Mesothelial cell of epicardium (in vitro differentiated cells): Measurements from ENCODE around the gene ANAPC10. TPM values are rescaled to one million over a fixed set of nuclear protein-coding genes. Genes with fewer than 3 reads are reported as not detected.

Experiments used
- DNase-seq, 2 experiments: peaks; one replicate each; pipeline ENCODE4 v3.0.0; 2021; ENCODE audit warnings: low spot score in 2 of 2; ENCODE audit not compliant: unreplicated experiment in 2 of 2
- H3K27ac Mint-ChIP-seq: 2 replicates; pipeline ENCODE4 v1.8.0; 2021; ENCODE audit warnings: mixed read lengths
- H3K27me3 Mint-ChIP-seq: 2 replicates; pipeline ENCODE4 v1.8.0; 2021; ENCODE audit warnings: low read depth, mixed read lengths
- H3K36me3 Mint-ChIP-seq: 2 replicates; pipeline ENCODE4 v1.8.0; 2021; ENCODE audit warnings: mixed read lengths
- H3K4me1 Mint-ChIP-seq: 2 replicates; pipeline ENCODE4 v1.8.0; 2021; ENCODE audit warnings: mixed read lengths
- H3K4me3 Mint-ChIP-seq: 2 replicates; pipeline ENCODE4 v1.8.0; 2021; ENCODE audit warnings: mild to moderate bottlenecking, moderate library complexity, mixed read lengths
- H3K9me3 Mint-ChIP-seq: 2 replicates; pipeline ENCODE4 v1.8.0; 2021; ENCODE audit warnings: mixed read lengths
- total RNA-seq: library from RNA; stranded (reverse); gene quantifications from 3 replicates; pipeline ENCODE4 v1.2.1, GENCODE V29; 2021
- TF ChIP-seq, protein P1 (sequence below): fragments of 200-600 bp; sonication (generic); IDR thresholded peaks from one replicate; pipeline ENCODE4 v1.5.0; 2021; ENCODE audit warnings: antibody characterized with exemption; ENCODE audit not compliant: unreplicated experiment

ANAPC10 gene
- total RNA-seq, 1 donor from 2014 or later = 24.2 TPM

DNA sequence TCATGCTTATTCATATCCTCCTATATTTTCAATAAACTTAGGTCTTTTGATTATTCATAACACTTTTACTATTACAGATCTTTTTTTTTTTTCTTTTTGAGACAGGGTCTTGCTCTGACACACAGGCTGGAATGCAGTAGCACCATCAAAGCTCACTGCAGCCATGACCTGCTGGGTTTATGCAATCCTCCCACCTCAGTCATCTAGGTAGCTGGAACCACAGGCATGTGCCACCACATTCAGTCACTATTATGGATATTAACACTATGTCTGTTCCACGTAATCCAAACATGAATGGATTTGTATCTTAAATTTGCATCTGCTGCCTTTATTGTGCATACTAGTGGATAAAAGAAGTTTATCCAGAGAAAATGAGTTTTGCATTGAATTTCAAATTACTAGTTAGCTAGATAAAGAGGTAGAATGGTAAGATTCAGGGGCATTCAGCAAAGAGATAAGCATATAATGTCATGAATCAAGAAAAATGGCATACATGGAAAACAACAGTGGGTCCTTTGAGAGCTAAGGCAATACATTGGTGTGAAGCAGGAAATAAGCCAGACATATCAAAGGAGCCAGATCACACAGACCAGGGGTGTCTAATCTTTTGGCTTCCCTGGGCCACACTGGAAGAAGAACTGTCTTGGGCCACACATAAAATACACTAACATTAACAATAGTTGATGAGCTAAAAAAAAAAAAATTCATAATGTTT is 13.9 kb downstream of the ANAPC10 start:
- Mint-ChIP-seq H3K4me3 (no peak overlapping the region), H3K9me3 (peaks cover 4% of the 10 kb centered on the region), H3K27me3 (no peaks in the 10 kb centered on the region), H3K27ac (peak overlapping the region; percentile 7), H3K4me1 (peaks cover 3% of the 10 kb centered on the region), H3K36me3 (peaks cover 29% of the 10 kb centered on the region)
- DNase-seq = no peak
- TF ChIP-seq, protein P1, sequence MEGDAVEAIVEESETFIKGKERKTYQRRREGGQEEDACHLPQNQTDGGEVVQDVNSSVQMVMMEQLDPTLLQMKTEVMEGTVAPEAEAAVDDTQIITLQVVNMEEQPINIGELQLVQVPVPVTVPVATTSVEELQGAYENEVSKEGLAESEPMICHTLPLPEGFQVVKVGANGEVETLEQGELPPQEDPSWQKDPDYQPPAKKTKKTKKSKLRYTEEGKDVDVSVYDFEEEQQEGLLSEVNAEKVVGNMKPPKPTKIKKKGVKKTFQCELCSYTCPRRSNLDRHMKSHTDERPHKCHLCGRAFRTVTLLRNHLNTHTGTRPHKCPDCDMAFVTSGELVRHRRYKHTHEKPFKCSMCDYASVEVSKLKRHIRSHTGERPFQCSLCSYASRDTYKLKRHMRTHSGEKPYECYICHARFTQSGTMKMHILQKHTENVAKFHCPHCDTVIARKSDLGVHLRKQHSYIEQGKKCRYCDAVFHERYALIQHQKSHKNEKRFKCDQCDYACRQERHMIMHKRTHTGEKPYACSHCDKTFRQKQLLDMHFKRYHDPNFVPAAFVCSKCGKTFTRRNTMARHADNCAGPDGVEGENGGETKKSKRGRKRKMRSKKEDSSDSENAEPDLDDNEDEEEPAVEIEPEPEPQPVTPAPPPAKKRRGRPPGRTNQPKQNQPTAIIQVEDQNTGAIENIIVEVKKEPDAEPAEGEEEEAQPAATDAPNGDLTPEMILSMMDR = no peak

DNA sequence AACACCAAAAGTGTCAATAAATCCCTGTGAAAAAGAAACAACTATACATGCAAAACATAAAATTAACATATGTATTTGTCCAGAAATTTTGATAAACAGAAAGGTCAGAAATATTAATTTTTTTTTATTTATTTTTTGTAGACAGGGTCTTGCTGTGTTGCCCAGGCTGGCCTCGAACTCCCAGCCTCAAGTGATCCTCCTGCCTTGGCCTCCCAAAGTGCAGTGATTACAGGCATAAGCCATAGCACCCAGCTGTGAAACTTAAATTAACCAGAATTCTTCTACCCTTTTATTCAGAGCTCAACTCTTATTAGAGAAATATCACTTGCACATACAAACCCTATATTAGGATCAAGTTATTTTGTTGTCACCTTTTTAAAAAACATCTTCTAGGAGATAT is 16.2 kb downstream of the ANAPC10 start:
- Mint-ChIP-seq H3K36me3 (peaks cover 37% of the 10 kb centered on the region), H3K27me3 (no peaks in the 10 kb centered on the region), H3K4me1 (peaks cover 3% of the 10 kb centered on the region), H3K4me3 (no peak overlapping the region), H3K9me3 (peaks cover 23% of the 10 kb centered on the region), H3K27ac (no peak overlapping the region)
- DNase-seq = no peak
- TF ChIP-seq, protein P1 = no peak

DNA sequence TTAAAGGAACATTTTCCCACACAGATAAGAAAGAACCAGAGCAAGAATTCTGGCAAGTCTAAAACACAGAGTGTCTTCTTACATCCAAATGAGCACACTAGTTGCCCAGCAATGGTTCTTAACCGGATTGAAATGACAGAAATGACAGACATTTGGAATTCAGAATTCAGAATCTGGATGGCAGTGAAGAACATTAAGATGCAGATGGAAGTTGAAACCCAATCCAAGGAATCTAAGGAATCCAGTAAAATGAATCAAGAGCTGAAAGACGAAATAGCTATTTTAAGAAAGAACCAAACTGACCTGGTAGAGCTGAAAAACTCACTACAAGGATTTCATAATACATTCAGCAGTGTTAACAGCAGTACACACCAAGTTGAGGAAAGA is 21.5 kb downstream of the ANAPC10 start:
- TF ChIP-seq, protein P1 = no peak
- Mint-ChIP-seq H3K27me3 (no peaks in the 10 kb centered on the region), H3K9me3 (peaks cover 28% of the 10 kb centered on the region), H3K4me3 (no peak overlapping the region), H3K36me3 (peaks cover 46% of the 10 kb centered on the region), H3K4me1 (no peaks in the 10 kb centered on the region), H3K27ac (no peak overlapping the region)
- no peak for DNase-seq

DNA sequence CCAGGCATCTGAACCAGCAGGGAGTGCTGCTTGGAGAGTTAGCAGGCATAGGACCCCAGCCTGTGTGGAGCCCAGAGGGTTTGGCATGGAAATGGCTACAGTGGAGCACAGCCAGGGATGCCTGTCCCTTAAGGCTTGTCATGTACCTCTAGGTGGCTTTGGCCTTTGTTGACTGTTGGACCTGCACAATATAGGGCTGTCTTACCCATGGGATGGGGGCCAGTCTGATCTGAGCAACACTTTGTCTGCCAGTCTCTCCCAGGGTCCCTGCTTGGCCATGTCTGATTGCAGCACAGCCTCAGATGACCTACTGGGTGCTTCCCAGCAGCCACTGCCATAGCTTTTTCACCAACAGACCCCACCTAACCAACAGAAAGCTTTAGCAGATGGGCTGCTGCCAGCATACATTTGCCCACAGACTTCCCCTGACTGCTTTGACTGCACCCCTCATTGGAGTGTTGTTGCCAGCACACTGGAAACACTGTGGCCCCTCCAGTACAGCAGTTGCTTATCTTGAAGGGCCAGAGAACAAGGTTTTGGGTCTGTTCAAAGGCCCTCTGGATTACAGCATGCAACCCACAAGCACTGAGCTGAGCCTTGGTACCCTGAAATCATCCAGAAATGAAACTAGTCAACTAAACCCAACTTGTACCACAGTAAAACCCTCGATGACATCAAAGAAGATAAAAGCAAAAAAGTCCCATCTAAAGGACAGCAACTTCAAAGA is 22.1 kb downstream of the ANAPC10 start:
- H3K4me1 Mint-ChIP-seq = no peaks in the 10 kb centered on the region
- peaks cover 47% of the 10 kb centered on the region for H3K36me3 Mint-ChIP-seq
- DNase-seq = no peak
- H3K4me3 Mint-ChIP-seq = no peak overlapping the region
- no peak overlapping the region for H3K27ac Mint-ChIP-seq
- TF ChIP-seq, protein P1 = no peak
- peaks cover 28% of the 10 kb centered on the region for H3K9me3 Mint-ChIP-seq
- H3K27me3 Mint-ChIP-seq = no peaks in the 10 kb centered on the region

DNA sequence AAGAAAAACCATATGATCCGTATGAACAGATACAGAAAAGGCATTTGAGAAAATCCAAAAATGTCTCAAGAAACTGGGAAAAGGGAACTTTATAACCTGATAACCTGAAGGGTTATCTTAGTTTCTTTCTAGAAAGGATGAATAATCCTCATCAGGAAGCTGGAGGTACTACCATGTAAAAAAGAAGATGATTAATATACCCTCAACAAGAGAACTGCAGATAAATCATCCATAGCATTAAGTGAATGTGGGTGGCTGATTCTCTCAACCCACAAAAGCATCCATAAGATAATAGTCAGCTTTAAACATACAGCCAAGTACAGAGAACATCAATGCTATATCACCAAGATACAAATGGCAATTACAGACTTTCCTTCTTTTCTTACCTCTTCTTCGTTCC is 26.4 kb downstream of the ANAPC10 start:
- TF ChIP-seq, protein P1 = no peak
- Mint-ChIP-seq H3K27me3 (no peaks in the 10 kb centered on the region), H3K4me1 (no peaks in the 10 kb centered on the region), H3K27ac (no peak overlapping the region), H3K4me3 (no peak overlapping the region), H3K36me3 (peaks cover 20% of the 10 kb centered on the region), H3K9me3 (peaks cover 3% of the 10 kb centered on the region)
- no peak for DNase-seq
